GM12892 (cell line): ENCODE measurements around the gene SMOC1.

ENCODE experiments used
- DNase-seq: peaks from one replicate; pipeline ENCODE4 v3.0.0; 2011; ENCODE audit not compliant: insufficient read length
- FAIRE-seq: peaks from 2 replicates; lab custom pipeline; 2011; peaks lifted over from hg19 to GRCh38; lab: Jason Lieb, UNC
- POLR2A ChIP-seq: IDR thresholded peaks from 2 replicates; pipeline ENCODE4 v1.6.1; 2011; ENCODE audit warnings: low read depth, low read length, control low read depth
- POLR2AphosphoS5 ChIP-seq: IDR thresholded peaks from 2 replicates; pipeline ENCODE4 v1.6.1; 2011; ENCODE audit warnings: low read depth, low read length, control low read depth
- TAF1 ChIP-seq: IDR thresholded peaks from 2 replicates; pipeline ENCODE4 v1.6.1; 2011; ENCODE audit warnings: low read depth, mild to moderate bottlenecking, control low read depth, low read length, borderline replicate concordance

The SMOC1 gene

GRCh38 chr14:70043001-70043400, 163.8 kb downstream of the SMOC1 start:
- TF ChIP-seq TAF1 (no peak), POLR2A (no peak), POLR2AphosphoS5 (no peak)
- FAIRE-seq, result no peak
- no peak for DNase-seq

GRCh38 chr14:70045310-70045709, 166.1 kb downstream of the SMOC1 start:
- DNase-seq, result no peak
- no peak for FAIRE-seq
- TF ChIP-seq POLR2AphosphoS5, result no peak
- no peak for TF ChIP-seq TAF1
- no peak for TF ChIP-seq POLR2A

- DNase-seq (no peak), FAIRE-seq (no peak)
- TF ChIP-seq POLR2AphosphoS5 (no peak), TAF1 (no peak), POLR2A (no peak)
These were observed 166.8 kb downstream of the SMOC1 start for GRCh38 chr14:70045844-70046535.

- TF ChIP-seq TAF1 (no peak), POLR2AphosphoS5 (no peak), POLR2A (no peak)
- no peak for FAIRE-seq
- no peak for DNase-seq
These were observed 168.5 kb downstream of the SMOC1 start for GRCh38 chr14:70047598-70048312.

GRCh38 chr14:70048313-70048654, 169.1 kb downstream of the SMOC1 start:
- FAIRE-seq (no peak), DNase-seq (no peak)
- TF ChIP-seq TAF1 (no peak), POLR2AphosphoS5 (no peak), POLR2A (no peak)

- TF ChIP-seq POLR2A, result no peak
- DNase-seq (no peak), FAIRE-seq (no peak)
These were observed 170.4 kb downstream of the SMOC1 start for GRCh38 chr14:70049605-70050004.

- no peak for FAIRE-seq
- TF ChIP-seq POLR2AphosphoS5 (no peak), TAF1 (no peak), POLR2A (no peak)
- no peak for DNase-seq
These were observed 170.9 kb downstream of the SMOC1 start for GRCh38 chr14:70050136-70050535.

GRCh38 chr14:70052990-70053389, 173.8 kb downstream of the SMOC1 start:
- no peak for TF ChIP-seq TAF1
- TF ChIP-seq POLR2A, result no peak
- TF ChIP-seq POLR2AphosphoS5, result no peak
- FAIRE-seq (no peak), DNase-seq (no peak)

GRCh38 chr14:70057519-70058136, 178.4 kb downstream of the SMOC1 start:
- DNase-seq (no peak), FAIRE-seq (no peak)
- TF ChIP-seq POLR2AphosphoS5 (no peak), POLR2A (no peak), TAF1 (no peak)

GRCh38 chr14:70059545-70059944, 180.3 kb downstream of the SMOC1 start:
- FAIRE-seq (no peak), DNase-seq (no peak)
- no peak for TF ChIP-seq POLR2AphosphoS5
- TF ChIP-seq POLR2A, result no peak
- TF ChIP-seq TAF1, result no peak

GRCh38 chr14:70061108-70061507, 181.9 kb downstream of the SMOC1 start:
- TF ChIP-seq POLR2A (no peak), TAF1 (no peak), POLR2AphosphoS5 (no peak)
- no peak for FAIRE-seq
- no peak for DNase-seq

- DNase-seq (no peak), FAIRE-seq (no peak)
- no peak for TF ChIP-seq POLR2AphosphoS5
- TF ChIP-seq TAF1, result no peak
- TF ChIP-seq POLR2A, result no peak
These were observed 185.1 kb downstream of the SMOC1 start for GRCh38 chr14:70064136-70064865.
